PC-3 (cell line): ENCODE measurements around the gene ADAMTS17. TPM values are rescaled to one million over a fixed set of nuclear protein-coding genes. Genes with fewer than 3 reads are reported as not detected.

Experiments used
- ATAC-seq: fragments of 200-7000 bp; cut with Tn5 transposase; 2 replicates; pipeline ENCODE4 v1.9.1; 2020; ENCODE audit warnings: mild to moderate bottlenecking, moderate library complexity
- BruUV-seq: library from RNA; stranded (reverse); fragments of 400-500 nt; replicated peaks from 2 replicates; lab custom pipeline; 2021; lab: Mats Ljungman, UMichigan
- CTCF ChIA-PET: fragments of 300-600 bp; sonication (Branson Sonifier 250); formaldehyde crosslinking; loops from one replicate; lab custom pipeline; 2022; ENCODE audit warnings: antibody characterized with exemption; lab: Charles Lee
- POLR2A ChIA-PET: fragments of 300-600 bp; sonication (Branson Sonifier 250); formaldehyde crosslinking; loops from one replicate; lab custom pipeline; 2022; ENCODE audit warnings: antibody characterized with exemption; ENCODE audit not compliant: unreplicated experiment; lab: Charles Lee
- DNase-seq: peaks from one replicate; pipeline ENCODE4 v3.0.0-alpha.2; 2015
- H2AFZ ChIP-seq: fragments of 300-600 bp; sonication (generic); 2 replicates; pipeline ENCODE4 v1.6.0; 2016; ENCODE audit warnings: antibody characterized with exemption, low read length
- H3F3A ChIP-seq: fragments of 300-600 bp; sonication (generic); one replicate; pipeline ENCODE4 v1.6.0; 2017; ENCODE audit warnings: antibody characterized with exemption, low read length, control low read depth, mild to moderate bottlenecking; ENCODE audit not compliant: unreplicated experiment
- H3K27ac ChIP-seq: fragments of 300-600 bp; sonication (generic); 2 replicates; pipeline ENCODE4 v1.5.1; 2016; ENCODE audit warnings: mild to moderate bottlenecking, low read length
- H3K27me3 ChIP-seq: fragments of 300-600 bp; sonication (generic); 2 replicates; pipeline ENCODE4 v1.6.1; 2016; ENCODE audit warnings: low read length, mixed read lengths
- H3K36me3 ChIP-seq: fragments of 300-600 bp; sonication (generic); 2 replicates; pipeline ENCODE4 v1.6.1; 2016; ENCODE audit warnings: low read depth, mixed run types, low read length, mixed read lengths
- H3K4me1 ChIP-seq: fragments of 300-600 bp; sonication (generic); 2 replicates; pipeline ENCODE4 v1.5.1; 2016; ENCODE audit warnings: low read length; ENCODE audit not compliant: insufficient read depth
- H3K4me2 ChIP-seq: fragments of 300-600 bp; sonication (generic); 2 replicates; pipeline ENCODE4 v1.6.0; 2016; ENCODE audit warnings: low read length
- H3K4me3 ChIP-seq: fragments of 300-600 bp; sonication (generic); 2 replicates; pipeline ENCODE4 v1.5.1; 2016; ENCODE audit warnings: mild to moderate bottlenecking, low read length, mixed read lengths
- H3K79me2 ChIP-seq: fragments of 300-600 bp; sonication (generic); 2 replicates; pipeline ENCODE4 v1.6.1; 2017; ENCODE audit warnings: low read length, mixed read lengths
- H3K9ac ChIP-seq: fragments of 300-600 bp; sonication (generic); 2 replicates; pipeline ENCODE4 v1.6.0; 2016; ENCODE audit warnings: mild to moderate bottlenecking, low read length
- H3K9me2 ChIP-seq: fragments of 300-600 bp; sonication (generic); replicated peaks from 2 replicates; pipeline ENCODE4 v1.6.1; 2016; ENCODE audit warnings: mixed run types, low read length, mixed read lengths
- H3K9me3 ChIP-seq: fragments of 300-600 bp; sonication (generic); 2 replicates; pipeline ENCODE4 v1.6.1; 2016; ENCODE audit warnings: low read length, mixed read lengths
- H4K20me1 ChIP-seq: fragments of 300-600 bp; sonication (generic); 2 replicates; pipeline ENCODE4 v1.6.1; 2016; ENCODE audit warnings: low read length, mixed read lengths
- CTCF ChIP-seq: fragments of 300-600 bp; sonication (generic); conservative IDR thresholded peaks from 2 replicates; pipeline ENCODE4 v1.5.1; 2017; ENCODE audit warnings: antibody characterized with exemption, low read depth, mild to moderate bottlenecking, low read length
- EZH2 ChIP-seq: fragments of 300-600 bp; sonication (generic); IDR thresholded peaks from one replicate; pipeline ENCODE4 v1.6.1; 2017; ENCODE audit warnings: antibody characterized with exemption, mild to moderate bottlenecking, low read length; ENCODE audit not compliant: unreplicated experiment
- EZH2phosphoT487 ChIP-seq: fragments of 300-600 bp; sonication (generic); IDR thresholded peaks from 2 replicates; pipeline ENCODE4 v1.6.1; 2018; ENCODE audit warnings: mild to moderate bottlenecking, antibody characterized with exemption, low read length, borderline replicate concordance
- intact Hi-C: fragments of 100-400 bp; cut with micrococcal nuclease; formaldehyde crosslinking; loops from 2 replicates; pipeline ENCODE4 v1.9.0; 2023
- total RNA-seq: library from RNA; depleted of rRNA; stranded (reverse); fragments of >200 nt; gene quantifications from 2 replicates; pipeline ENCODE4 v1.2.3, GENCODE V29; 2014

Gene ADAMTS17
- total RNA-seq, 1 experiment from 2014 or later, result 6.9 TPM

GRCh38 chr15:99984491-99985243 is 357.1 kb downstream of the ADAMTS17 start:
- H4K20me1 ChIP-seq, result no peaks in the 10 kb centered on the region
- no peak for DNase-seq
- no TSS peak for BruUV-seq
- no peak for TF ChIP-seq CTCF
- TF ChIP-seq EZH2, result no peak
- no peak for TF ChIP-seq EZH2phosphoT487
- no peaks in the 10 kb centered on the region for H3K79me2 ChIP-seq
- ChIA-PET CTCF (no interaction called here), POLR2A (no interaction called here)
- no peak overlapping the region for H2AFZ ChIP-seq
- no peak overlapping the region for H3K9ac ChIP-seq
- no peaks in the 10 kb centered on the region for H3K27me3 ChIP-seq
- H3K27ac ChIP-seq, result no peak overlapping the region
- no peak overlapping the region for H3K4me2 ChIP-seq
- H3K36me3 ChIP-seq, result no peaks in the 10 kb centered on the region
- H3K9me2 ChIP-seq, result no peaks in the 10 kb centered on the region
- H3K9me3 ChIP-seq, result no peaks in the 10 kb centered on the region
- H3K4me3 ChIP-seq, result no peak overlapping the region
- H3F3A ChIP-seq, result no peaks in the 10 kb centered on the region
- ATAC-seq, result no peak
- H3K4me1 ChIP-seq, result peaks cover 7% of the 10 kb centered on the region; the same call in 1 of the 2 replicates
- intact Hi-C loops, result no loop called here

DNA sequence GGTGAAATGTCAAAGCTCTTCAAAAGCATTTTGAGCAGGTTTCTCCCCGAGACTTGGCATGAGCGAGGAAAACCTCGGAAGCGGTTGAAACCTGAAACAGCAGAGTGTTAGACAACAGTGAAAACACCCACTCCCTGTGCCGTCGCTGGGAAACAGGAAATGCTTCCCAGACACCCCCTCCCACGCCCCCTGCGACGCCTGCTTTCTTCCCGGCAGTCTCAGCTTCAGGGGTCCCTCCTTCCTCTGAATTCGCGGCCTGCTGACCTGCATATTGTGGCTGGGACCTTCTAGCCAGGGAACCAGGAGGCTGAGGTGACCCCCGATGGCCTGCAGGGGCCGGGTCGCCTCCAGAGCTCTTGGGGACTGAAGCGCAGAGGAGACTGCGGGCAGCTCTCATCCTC is 357.9 kb downstream of the ADAMTS17 start:
- no peaks in the 10 kb centered on the region for H3K27me3 ChIP-seq
- H3K9me2 ChIP-seq, result no peaks in the 10 kb centered on the region
- ChIA-PET CTCF (no interaction called here), POLR2A (no interaction called here)
- ATAC-seq (no peak), DNase-seq (no peak)
- H4K20me1 ChIP-seq, result no peaks in the 10 kb centered on the region
- no peaks in the 10 kb centered on the region for H3F3A ChIP-seq
- H3K9ac ChIP-seq, result no peak overlapping the region
- peaks cover 7% of the 10 kb centered on the region; the same call in 1 of the 2 replicates for H3K4me1 ChIP-seq
- TF ChIP-seq EZH2phosphoT487, result no peak
- H3K79me2 ChIP-seq, result no peaks in the 10 kb centered on the region
- no TSS peak for BruUV-seq
- no peak overlapping the region for H3K4me3 ChIP-seq
- intact Hi-C loops, result no loop called here
- H3K36me3 ChIP-seq, result no peaks in the 10 kb centered on the region
- H2AFZ ChIP-seq, result no peak overlapping the region
- no peak overlapping the region for H3K27ac ChIP-seq
- no peak overlapping the region for H3K4me2 ChIP-seq
- H3K9me3 ChIP-seq, result no peaks in the 10 kb centered on the region

DNA sequence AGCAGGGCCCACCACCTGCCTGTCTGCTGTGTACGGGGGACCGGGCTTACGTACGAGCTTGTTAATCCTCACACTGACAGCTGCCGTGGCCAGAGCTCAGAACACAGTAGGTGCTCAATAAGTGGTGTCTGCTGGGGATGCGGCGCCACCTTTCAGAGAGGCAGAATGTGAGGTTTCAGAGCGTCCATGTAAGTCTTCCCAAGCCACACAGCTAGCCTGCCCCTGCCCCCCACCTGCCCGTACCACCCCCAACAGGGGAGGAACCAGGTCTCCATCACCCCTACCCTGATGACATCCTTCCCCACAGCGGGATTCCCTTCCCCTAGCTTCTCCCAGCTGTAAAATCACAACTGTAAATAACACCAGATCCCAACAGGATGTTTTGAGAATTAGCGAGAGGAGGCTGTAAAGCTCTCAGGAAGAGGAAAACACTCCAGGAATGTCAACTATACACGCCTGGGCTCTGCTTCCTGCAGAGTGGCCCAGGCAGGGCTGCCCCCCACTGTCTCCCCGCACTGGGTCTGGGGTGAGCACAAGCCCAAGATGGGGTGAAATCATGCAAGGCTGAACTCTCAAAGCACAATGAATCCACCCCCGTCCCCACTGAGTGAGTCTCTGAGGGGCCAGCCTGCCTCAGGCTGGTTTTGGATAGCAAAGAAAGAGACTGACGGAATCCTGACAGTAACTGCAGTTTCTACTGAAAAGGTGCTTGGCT is 358.4 kb downstream of the ADAMTS17 start:
- Histone ChIP-seq H3F3A (no peaks in the 10 kb centered on the region), H3K4me3 (no peak overlapping the region), H3K9ac (no peak overlapping the region), H3K27me3 (no peaks in the 10 kb centered on the region), H3K4me1 (peaks cover 7% of the 10 kb centered on the region; the same call in 1 of the 2 replicates), H3K27ac (no peak overlapping the region), H3K9me2 (no peaks in the 10 kb centered on the region), H3K9me3 (no peaks in the 10 kb centered on the region), H3K79me2 (no peaks in the 10 kb centered on the region), H4K20me1 (no peaks in the 10 kb centered on the region), H3K36me3 (no peaks in the 10 kb centered on the region), H2AFZ (no peak overlapping the region), H3K4me2 (no peak overlapping the region)
- BruUV-seq, result no TSS peak
- peak; percentile 64 for ATAC-seq
- TF ChIP-seq EZH2 (no peak), EZH2phosphoT487 (no peak), CTCF (no peak)
- ChIA-PET CTCF (interaction anchor here (0.8 kb wide), 1 partner anchor 60 kb away, joined by 3 read pairs; no protein-coding TSS in a partner anchor), POLR2A (interaction anchor here (0.5 to 0.6 kb wide), 2 partner anchors 20 to 25 kb away, joined by 3 read pairs; no protein-coding TSS in a partner anchor)
- intact Hi-C loops, result no loop called here
- DNase-seq, result no peak
